Brain microvascular endothelial cell (primary cell): Measurements from ENCODE around the gene STAP2.
A peak's percentile ranks its signal among the peaks of the same experiment; 100 is the strongest.

Experiments used
- DNase-seq: peaks from one replicate; pipeline ENCODE4 v3.0.0-alpha.2; 2020
- H3K27ac ChIP-seq: fragments of 250-450 bp; sonication (Bioruptor Pico); 2 replicates; pipeline ENCODE4 v1.5.1; 2020; ENCODE audit warnings: mild to moderate bottlenecking, moderate library complexity
- H3K27me3 ChIP-seq: fragments of 250-450 bp; sonication (Bioruptor Pico); replicated peaks from 2 replicates; pipeline ENCODE4 v1.5.1; 2020; ENCODE audit warnings: mild to moderate bottlenecking
- H3K36me3 ChIP-seq: fragments of 250-450 bp; sonication (Bioruptor Pico); replicated peaks from 2 replicates; pipeline ENCODE4 v1.5.1; 2020; ENCODE audit warnings: mild to moderate bottlenecking
- H3K4me3 ChIP-seq: 2 replicates; pipeline ENCODE4 v1.5.1; 2011; ENCODE audit warnings: low read depth, mild to moderate bottlenecking, control low read depth, low read length, moderate library complexity
- CTCF ChIP-seq: IDR thresholded peaks from 2 replicates; pipeline ENCODE4 v1.5.1; 2011; ENCODE audit warnings: low read depth, mild to moderate bottlenecking, moderate library complexity, low read length, control low read depth, inconsistent platforms; ENCODE audit errors: missing control alignments
- in situ Hi-C: cut with HindIII; loops from 2 replicates; pipeline ENCODE4 v1.10.0; 2017; ENCODE audit warnings: low sequenced_read_pairs, low pct_ligation_motif_present

STAP2 gene

GRCh38 chr19:4297901-4298809 is 40.5 kb downstream of the STAP2 start:
- no peaks in the 10 kb centered on the region for H3K27me3 ChIP-seq
- H3K36me3 ChIP-seq, result no peaks in the 10 kb centered on the region
- no peak for TF ChIP-seq CTCF
- DNase-seq, result peak; percentile 8
- no peak overlapping the region for H3K4me3 ChIP-seq
- no peak overlapping the region for H3K27ac ChIP-seq
- in situ Hi-C loops, result no loop called here

- H3K36me3 ChIP-seq, result no peaks in the 10 kb centered on the region
- TF ChIP-seq CTCF, result no peak
- DNase-seq, result no peak
- no peaks in the 10 kb centered on the region for H3K27me3 ChIP-seq
- in situ Hi-C loops, result no loop called here
- H3K4me3 ChIP-seq, result no peak overlapping the region
- no peak overlapping the region for H3K27ac ChIP-seq
Measured at GRCh38 chr19:4295972-4296771, 42.5 kb downstream of the STAP2 start.

GRCh38 chr19:4294389-4294788 is 44.2 kb downstream of the STAP2 start:
- no peaks in the 10 kb centered on the region for H3K36me3 ChIP-seq
- H3K4me3 ChIP-seq, result no peak overlapping the region
- DNase-seq, result no peak
- H3K27ac ChIP-seq, result no peak overlapping the region
- TF ChIP-seq CTCF, result no peak
- in situ Hi-C loops, result no loop called here
- H3K27me3 ChIP-seq, result no peaks in the 10 kb centered on the region

GRCh38 chr19:4292515-4292914 is 46.1 kb downstream of the STAP2 start:
- TF ChIP-seq CTCF, result no peak
- DNase-seq, result no peak
- no peaks in the 10 kb centered on the region for H3K27me3 ChIP-seq
- in situ Hi-C loops, result no loop called here
- no peak overlapping the region for H3K27ac ChIP-seq
- H3K4me3 ChIP-seq, result no peak overlapping the region
- H3K36me3 ChIP-seq, result no peaks in the 10 kb centered on the region

- Histone ChIP-seq H3K27me3 (no peaks in the 10 kb centered on the region), H3K27ac (no peak overlapping the region), H3K36me3 (no peaks in the 10 kb centered on the region), H3K4me3 (no peak overlapping the region)
- in situ Hi-C loops, result no loop called here
- no peak for DNase-seq
- no peak for TF ChIP-seq CTCF
Measured at GRCh38 chr19:4291184-4291732, 47.4 kb downstream of the STAP2 start.
